Stimulated activated CD4-positive, alpha-beta T cell treated with anti-CD3 and anti-CD28 coated beads, Interleukin-4, amount 100 ng/mL, for 4 hours (primary cell): ENCODE data around the gene TMEM44.
A peak's percentile ranks its signal among the peaks of the same experiment; 100 is the strongest.

Experiments used
- DNase-seq, 2 experiments: peaks; one replicate each; pipeline ENCODE4 v3.0.0-alpha.2; 2020

The TMEM44 gene

DNA sequence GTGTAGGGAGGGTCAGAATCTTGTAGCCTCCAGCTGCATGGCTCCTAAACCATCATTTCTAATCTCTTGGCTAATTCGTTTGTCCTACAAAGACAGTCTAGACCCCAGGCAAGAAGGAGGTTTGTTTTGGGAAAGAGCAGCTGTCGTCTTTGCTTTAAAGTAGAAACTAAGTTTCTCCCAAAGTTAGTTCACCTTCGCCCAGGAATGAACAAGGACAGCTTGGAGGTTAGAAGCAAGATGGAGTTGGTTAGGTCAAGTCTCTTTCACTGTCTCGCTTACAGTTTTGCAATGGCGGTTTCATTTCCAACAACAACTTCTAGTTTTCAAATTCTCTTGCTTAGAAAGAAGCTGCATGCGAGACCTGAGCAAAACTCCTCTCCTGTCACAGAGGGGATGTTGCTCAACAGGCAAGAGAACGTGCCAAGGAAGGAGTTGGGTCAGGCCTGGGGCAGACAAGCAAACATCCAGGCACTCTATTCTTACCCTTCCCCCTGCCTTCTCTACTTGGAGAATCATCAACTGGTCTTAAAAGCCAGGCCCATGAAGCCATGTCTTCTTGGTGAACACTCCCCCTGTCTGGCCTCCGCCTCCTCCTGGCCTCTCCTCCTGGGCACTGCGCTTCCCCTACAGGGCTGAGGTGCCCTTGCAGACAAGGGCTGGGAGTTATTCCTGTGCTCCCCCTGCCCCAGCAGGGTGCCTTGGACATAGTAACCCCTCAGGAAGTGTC lies 57.6 kb downstream of the TMEM44 start:
- DNase-seq = no peak

DNA sequence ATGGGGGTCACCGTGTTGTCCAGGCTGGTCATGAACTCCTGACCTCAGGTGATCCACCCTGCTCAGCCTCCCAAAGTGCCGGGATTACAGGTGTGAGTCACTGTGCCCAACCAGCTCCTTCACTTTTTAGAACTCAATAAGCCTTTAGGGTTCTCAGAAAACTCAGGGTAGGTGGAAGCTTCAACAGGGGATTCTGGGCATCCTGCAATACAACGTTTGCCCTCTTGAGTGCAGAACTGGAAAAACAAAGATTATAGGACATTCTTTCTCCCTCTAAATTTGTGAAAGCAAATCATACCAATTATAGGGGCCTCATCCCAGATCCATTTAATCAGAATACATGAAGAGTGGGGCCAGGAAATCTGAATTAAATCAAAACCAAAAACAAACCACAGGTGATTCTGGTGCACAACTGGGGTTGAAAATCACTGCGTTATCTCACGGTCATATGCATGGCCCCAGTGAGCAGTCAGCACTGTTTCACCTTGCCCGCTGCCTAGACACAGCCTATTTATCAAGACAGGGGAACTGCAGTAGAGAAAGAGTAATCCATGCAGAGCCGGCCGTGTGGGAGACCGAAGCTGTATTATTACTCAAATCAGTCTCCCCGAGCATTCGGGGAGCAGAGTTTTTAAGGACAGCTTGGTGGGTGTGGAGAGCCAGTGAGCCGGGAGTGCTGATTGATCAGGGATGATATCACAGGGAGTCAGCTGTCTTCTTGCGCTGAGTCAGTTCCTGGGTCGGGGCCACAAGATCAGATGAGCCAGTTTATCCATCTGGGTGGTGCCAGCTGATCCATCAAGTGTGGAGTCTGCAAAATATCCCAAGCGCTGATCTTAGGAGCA lies 58.4 kb downstream of the TMEM44 start:
- no peak for DNase-seq

DNA sequence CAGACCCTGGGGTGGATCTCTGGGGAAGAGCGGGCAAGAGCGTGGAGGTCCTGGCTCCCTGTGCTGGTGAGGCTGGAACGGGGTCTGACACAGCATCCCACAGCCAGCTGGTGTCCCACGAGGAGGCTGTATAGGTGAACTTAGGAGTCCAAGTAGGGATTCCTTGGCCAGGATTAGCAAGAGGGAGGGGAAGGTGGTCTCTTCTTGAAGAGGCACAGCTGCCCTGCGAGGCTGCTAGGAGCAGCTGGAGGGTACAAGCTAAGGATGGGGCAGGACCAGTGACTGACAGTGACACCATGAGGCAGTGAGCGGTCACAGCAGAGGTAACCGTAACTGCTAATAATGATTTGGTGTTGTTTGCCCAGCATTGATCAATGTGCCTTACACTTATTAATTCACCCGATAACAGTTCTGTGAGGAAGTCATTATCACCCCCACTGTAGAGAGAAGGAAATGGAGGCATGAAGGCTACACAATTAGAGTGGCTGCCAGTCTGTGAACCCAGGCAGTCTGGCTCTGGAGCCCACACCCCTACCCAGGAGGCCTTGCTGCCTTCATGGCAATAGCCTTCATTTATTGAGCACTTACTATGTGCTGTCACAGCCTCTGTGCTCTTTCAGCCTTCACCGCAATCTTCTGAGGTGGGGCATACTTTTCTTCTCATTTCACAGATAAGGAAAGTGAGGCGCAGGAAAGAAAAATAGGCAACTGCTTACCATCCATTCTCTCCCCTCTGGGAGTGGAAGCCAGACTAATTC lies 59.4 kb downstream of the TMEM44 start:
- peak; percentile 19 to 31 for DNase-seq

DNA sequence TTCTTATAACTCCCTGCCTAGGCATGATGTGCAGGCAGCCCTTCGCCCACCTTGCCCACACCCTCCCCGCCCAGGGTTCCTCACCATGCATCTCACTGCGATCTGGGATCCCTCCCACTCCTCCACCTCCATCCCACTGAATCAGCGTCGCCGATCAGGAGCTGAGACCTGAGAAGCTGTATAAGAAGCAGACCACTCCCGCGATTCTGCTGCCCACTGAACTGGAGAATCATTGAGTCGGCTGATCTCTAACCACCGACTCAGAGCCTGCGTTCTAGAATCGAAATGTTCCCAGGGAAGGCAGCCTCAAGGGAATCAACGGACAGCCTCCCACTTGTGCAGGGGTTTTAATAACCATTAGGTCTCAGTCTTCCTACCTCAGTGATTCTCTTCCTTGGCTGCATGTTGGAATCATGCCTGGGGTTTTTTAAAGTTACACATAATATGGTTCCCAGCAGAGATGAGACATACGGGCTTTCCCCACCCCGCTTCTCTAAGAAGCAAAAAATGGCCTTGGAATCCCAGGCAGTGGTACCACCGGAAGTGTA lies 60.2 kb downstream of the TMEM44 start:
- DNase-seq = no peak

DNA sequence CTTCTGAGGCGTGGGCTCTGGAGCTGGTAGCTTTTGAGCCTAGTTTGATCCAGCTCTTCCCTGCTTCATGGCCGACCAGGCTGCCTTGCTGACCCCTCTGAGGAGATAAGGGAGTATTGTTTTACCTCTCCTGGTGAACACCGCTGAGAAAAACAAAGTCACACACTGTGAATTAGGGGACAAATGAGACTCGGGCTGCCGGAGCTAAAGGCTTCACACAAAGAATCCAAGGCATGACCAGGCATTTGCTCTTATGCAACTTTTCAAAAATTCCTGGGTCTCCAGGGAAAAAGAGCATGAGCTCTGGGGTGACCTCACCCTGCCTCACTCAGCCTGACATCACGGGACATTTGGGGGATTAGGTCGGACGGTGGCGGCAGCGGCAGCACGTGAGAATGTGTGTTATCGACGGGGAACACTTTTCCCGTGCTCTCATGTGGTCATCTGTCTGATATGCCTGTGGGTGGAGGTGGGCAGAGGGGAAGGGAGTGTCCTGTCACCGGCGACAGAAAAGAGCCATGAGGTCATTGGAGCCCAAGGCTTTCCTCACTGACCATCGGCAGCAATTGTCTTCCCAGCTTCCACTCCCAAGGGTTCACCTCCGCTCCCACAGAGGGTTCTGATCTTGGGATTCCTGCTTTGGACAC lies 61.0 kb downstream of the TMEM44 start:
- no peak for DNase-seq

DNA sequence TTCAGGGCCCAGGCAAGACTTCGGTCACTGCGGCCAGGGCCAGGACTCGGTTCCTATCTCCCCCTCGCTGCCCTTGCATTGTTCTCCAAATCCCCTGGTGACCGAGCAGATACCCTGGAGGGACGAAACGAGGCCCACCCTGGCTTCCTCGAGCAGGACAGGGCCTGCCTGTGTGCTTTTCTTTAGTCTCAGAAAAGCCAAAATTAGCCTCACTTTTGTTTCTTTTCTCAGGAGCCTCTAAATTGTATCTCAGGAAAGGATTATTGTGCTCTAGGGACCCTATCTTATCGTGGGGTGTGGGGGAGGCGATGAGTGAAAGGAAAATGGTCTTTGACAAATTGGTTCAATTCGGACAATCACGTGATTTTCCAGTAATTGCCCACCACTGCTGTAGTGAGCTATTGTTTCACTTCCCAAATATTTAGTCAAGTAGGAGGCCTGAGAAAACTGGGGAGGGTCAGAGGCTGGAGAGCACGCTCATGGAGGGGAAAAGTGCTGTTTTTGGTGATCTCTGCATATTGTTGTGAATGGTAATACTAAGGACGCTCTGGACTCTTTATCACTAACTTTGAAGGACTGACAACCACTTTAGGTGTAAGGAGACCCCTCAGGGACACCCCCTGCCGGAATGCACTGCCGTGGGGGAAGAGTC lies 61.6 kb downstream of the TMEM44 start:
- no peak for DNase-seq

DNA sequence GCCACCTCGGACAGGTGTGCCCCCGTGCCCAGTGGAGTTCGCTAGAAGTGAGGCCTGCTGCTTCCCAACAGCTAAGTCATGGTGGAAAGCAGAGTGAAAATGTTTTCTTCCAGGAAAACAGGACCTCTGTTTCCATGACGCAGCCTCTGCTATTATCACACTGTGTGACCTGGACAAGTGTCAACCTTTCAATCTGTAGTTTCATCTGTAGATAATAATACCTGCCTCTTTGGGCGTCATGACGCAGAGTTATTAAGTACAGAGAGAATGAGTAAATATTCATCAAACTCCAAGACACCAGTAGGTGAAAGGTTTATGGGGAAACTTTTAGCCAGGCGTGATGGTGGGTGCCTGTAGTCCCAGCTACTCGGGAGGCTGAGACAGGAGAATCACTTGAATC lies 62.3 kb downstream of the TMEM44 start:
- no peak for DNase-seq

DNA sequence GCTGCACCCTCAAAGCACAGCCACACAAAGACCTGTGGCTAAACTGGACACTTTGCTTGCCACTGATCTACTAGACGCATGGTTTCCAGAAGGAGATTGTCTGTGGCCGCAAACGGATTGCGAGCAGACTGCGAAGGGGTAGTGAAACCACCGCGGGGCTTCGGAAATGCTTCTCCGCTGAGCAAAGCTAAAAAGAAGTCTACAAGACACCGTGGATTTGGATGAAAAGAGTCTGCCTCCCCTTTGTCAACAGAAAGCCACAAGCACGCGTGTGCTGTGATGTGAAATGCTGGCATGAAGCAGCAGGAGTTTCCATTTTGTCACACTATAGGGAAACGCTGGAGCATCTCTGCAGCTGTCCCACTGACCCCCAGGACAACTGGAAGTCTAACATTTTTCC lies 63.0 kb downstream of the TMEM44 start:
- no peak for DNase-seq

DNA sequence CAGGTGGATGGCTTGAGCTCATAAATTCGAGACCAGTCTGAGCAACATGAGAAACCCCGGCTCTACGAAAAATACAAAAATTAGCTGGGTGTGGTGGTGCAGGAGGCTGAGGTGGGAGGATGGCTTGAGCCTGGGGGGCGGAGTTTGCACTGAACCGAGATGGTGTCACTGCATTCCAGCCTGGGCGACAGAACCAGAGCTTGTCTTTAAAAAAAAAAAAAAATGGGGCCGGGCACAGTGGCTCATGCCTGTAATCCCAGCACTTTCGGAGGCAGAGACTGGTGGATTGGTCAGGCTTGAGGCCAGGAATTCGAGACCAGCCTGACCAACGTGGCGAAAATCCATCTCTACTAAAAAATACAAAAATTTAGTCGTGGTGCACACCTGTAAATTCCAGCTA lies 64.0 kb downstream of the TMEM44 start:
- DNase-seq = no peak

DNA sequence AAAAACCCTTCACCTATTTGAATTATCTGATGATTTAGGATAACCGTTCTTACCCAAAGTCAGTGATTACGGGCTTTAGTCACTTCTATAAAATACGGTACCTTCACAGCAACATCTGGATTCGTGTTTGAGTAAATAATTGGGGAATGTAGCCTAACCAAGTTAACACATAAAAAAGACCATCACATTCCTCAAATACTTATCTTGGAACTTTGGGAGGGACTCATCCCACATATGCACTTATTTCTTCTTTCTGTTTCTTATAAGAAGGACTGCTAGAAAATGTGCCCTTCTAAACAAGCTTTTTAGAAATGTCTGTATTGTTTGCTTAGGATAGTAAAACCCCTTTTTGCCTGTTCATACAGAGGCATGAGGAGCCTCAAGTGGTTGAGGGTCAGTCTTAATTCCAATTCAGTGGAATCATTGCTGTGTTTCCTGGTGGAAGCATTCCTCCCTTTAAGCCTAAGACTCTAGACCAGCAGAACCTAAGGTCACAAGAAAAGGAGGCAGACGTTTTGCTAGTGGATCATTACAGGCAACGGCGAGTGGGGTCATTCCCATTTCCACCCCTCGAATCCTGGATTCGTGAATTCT lies 67.5 kb downstream of the TMEM44 start:
- DNase-seq = no peak

DNA sequence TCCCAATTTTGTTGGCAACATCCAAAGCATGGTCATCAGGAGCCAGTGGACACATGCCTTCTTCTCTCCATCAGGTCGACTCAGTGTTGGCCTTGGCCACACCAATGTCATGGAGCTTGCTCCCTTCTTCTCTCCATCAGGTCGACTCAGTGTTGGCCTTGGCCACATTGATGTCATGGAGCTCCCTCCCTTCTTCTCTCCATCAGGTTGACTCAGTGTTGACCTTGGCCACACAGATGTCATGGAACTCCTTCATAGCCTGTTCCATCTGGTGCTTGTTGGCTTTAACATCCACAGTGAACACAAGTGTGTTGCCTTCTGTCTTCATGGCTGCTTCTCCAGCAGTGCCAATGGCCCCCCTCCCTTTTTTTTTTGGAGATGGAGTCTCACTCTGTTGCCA lies 70.2 kb downstream of the TMEM44 start:
- DNase-seq = no peak

DNA sequence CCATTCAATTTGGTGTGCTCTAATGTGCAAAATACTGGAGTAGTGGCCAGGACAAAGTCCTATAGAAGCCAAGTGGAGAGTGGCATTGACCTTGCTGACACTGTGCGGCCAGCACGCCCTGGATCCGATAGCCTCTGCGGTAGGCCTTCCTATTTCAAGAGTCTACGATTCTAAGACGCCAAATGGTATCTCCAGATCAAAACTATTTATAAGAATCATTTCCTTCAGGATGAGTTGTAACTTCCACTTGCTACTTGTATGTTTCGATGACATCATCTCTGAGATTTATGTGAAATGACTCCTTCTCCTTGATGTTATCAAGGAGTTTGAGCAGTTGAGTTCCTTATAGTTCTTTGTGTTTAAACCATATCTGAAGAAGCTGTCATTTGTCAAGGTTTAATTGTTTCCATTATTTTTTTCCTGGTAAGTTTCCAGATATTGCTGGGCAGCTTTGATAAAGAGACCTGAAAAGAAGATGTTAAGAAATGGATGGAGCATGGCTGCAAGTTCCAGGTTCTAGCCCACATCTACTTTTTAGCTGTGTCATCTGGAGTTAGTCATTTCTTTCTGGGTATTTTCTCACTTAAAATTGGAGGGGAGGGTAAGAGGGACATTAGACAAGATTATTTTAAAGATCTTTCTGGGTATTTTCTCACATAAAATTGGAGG lies 71.8 kb downstream of the TMEM44 start:
- DNase-seq = no peak

DNA sequence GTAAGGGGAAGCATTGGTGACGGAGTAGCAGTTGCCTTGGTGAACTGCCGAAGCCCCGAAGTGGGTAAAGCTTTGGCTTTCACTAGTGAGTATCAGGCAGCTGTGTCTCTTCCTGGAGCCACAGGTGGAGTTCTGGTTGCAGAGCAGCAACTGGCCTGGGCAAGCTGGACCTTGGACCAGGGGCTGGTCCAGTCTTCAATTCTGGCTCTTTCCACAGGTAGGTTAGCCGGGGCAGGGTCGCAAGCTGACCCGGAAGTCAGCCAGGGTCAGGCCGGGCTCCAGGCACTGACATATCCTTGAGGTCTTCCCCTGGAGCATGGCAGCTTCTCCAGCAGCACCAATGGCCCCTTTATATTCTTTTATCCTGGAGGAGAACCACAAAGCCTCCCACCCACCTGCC lies 73.2 kb downstream of the TMEM44 start:
- no peak for DNase-seq

DNA sequence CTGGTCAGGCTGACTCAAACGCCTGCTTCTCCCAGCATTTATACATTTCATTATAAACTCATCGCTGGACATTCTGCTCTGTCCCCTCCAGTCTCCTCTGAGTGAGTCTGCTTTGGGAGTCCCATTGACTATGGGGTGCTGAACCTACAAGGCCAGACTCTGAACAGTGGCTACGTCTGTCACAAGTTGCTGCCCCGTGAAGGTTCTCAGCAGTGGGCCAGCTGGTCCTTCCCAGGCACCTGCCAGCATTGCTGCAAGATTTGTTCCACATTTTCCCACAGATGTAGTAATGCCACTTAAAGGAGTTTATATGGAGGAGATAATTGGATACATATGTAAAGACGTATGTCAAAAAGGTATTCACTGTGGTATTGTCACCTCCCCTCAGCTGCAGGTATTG lies 73.7 kb downstream of the TMEM44 start:
- DNase-seq = no peak

DNA sequence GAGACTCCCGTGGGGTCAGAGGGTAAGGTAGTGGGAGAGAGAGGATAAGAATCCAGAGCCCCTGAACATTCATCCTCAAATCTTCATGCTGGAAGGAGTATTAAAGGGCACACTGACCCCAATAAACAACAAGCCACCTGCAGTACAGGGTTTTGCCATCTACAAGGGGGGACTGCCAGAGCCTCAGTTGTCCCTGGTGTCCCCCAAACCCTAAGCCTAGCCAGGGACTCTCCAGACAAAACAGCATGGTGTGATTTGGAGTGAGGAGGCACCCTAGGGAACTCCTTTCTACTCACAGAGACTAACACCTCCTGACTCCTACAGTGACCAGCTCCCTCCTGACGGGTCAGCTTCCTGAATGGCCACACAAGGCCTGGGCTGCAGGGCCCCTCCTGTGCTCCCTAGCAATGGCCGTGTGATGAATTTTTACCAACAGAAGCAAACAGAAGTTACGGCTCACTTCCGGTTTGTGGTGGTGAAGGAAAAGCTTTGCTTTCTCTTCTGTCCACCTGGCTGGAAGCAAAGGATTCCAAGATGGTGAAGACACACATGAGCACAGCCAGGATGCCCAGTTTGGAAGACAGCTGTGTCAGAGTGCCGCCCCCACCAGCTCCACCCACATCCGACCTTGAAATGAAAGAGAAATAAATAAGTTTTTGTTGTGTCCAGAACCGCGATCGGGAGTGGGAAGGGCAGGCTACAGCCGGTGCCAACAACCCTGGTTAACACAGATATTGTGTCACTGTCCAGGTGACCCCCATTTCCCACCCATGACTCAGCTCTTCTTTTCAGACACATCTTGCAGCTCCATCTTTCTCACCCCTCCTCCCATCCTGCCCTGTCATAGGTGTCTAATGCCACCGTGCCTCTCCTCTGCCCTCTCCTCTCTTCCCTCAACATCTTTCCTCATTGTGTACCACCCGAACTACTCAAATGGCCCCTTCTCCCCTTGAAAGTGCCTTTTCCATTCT lies 76.8 kb downstream of the TMEM44 start:
- DNase-seq = no peak

DNA sequence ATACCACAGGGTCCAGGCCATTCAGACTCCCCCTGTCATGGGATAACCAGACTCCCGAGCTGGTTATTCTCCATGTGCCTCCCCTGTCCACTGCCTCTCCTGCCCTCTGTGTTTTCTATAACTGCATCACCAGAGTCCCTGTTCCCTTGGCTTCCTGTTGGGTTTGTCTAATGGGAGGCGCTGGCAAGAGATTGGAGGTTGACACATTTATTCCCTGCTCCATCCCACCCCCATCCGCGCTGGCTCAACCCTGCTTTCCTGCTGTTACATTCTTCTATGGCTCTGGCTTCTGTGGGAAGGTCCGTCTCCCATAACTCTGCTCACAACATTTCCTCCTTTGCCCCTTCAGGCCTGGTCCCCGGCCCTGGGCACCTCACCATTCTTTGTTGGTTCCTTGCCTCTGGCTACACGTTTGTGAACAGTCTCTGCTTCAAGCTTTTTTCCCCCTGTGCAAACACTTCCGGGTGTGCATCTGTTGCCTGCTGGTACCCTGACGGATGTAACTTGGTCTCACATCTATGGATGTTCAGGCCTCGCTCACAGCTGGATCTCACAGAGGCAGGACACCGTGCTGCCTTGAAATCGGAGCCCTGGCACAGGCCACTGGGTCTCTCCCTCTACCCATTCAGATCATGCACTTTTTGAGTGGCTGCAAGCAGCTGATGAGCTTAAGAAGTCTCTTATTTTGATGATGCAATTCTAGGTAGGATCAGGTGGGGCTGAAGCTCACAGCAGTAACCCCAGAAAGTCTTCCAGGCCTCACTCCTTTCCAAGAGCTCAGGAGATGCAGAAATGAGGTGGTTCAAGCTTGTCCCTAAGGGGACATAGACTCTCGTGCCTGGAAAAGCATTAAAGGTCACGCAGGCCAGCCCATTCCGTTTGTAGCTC lies 77.8 kb downstream of the TMEM44 start:
- no peak for DNase-seq

DNA sequence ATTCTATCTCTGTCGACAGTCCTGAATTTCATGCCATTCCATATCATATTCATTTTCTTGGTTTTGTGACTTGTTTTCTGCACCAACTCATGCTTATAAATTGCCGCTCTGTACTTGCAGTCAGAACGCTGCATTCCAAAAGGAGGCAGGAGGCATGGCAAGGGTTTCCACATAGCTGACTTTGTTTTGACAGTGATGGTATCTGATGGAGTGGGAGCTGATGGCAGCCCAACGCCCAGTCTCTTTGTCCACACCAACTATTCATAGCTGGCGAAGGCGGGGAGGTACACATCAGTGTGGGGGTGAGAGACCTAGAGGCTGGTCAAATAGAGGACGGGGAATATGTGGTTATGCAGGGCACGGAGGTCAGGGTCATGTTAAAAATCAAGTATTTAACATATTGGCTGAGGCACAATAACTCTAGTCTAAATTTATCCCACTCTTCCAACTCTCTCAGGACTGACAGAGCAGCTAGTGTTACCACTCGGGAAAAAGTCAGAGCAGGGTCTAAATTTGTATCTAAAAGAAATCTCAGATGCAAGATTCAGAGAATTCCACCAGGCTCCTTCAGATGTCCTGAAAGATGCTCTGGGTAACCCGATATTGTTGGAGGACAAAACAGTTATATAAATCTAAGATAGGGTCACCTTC lies 78.6 kb downstream of the TMEM44 start:
- DNase-seq = no peak

DNA sequence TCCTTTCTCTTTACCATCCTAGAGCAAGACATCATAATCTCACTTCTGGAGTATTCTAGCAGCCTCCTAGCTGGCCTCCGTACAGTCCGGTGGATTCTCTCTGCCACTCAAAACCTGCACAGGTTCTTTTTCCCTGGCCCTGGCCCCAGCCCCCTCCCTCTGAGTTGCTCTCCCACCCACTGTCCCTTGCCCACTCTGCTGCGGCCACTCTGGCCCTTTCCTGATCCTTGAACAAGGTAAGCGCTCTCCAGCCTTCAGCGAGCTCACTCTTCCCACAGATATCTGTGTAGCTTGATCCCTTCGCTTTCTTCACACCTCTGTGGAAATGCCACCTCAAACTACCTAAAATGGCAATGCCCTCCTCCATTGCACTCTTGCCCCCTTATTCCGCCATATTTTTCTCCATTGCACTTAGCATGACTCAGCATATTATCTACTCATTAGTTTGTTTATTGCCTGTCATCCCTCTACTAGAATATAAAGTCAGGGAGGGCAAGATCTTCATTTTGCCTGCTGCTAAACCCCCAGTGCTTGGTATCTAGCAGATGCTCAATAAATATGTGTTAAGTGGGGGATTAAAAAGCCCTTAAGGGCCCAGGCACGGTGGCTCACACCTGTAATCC lies 80.8 kb downstream of the TMEM44 start:
- no peak for DNase-seq
